IMR-90 (cell line): Measurements from ENCODE around the gene CHCHD1. TPM values are rescaled to one million over a fixed set of nuclear protein-coding genes. Genes with fewer than 3 reads are reported as not detected.

Experiments used
- ATAC-seq: fragments of 200-7000 bp; cut with Tn5 transposase; 2 replicates; pipeline ENCODE4 v1.9.1; 2020; ENCODE audit warnings: low read depth, mild to moderate bottlenecking, moderate library complexity
- BruUV-seq: library from RNA; stranded (reverse); fragments of 400-500 nt; replicated peaks from 2 replicates; lab custom pipeline; 2021; lab: Mats Ljungman, UMichigan
- CTCF ChIA-PET: fragments of 300-600 bp; formaldehyde crosslinking; extraction: SDS; loops from one replicate; lab custom pipeline; 2021; ENCODE audit warnings: antibody characterized with exemption; lab: Yijun Ruan, JAX
- POLR2A ChIA-PET: fragments of 300-600 bp; sonication (Branson Sonifier 250); formaldehyde crosslinking; loops from one replicate; lab custom pipeline; 2022; ENCODE audit warnings: antibody characterized with exemption; ENCODE audit not compliant: unreplicated experiment; lab: Charles Lee
- DNase-seq: peaks from one replicate; pipeline ENCODE4 v3.0.0; 2013
- H2AFZ ChIP-seq: replicated peaks from 2 replicates; pipeline ENCODE3; 2013; ENCODE audit warnings: low read length, mild to moderate bottlenecking; ENCODE audit not compliant: poor library complexity
- H2AK5ac ChIP-seq: 2 replicates; pipeline ENCODE4 v1.6.1; 2013; ENCODE audit warnings: low read depth, low read length, inconsistent platforms
- H2AK9ac ChIP-seq: replicated peaks from 2 replicates; pipeline ENCODE3; 2013; ENCODE audit warnings: mild to moderate bottlenecking, low read depth, low read length, moderate library complexity; ENCODE audit not compliant: poor library complexity
- H2BK120ac ChIP-seq: 2 replicates; pipeline ENCODE4 v1.6.1; 2013; ENCODE audit warnings: low read depth, low read length, inconsistent platforms
- H2BK15ac ChIP-seq: 3 replicates; pipeline ENCODE4 v1.6.1; 2013; ENCODE audit warnings: low read depth, low read length, inconsistent platforms
- H2BK20ac ChIP-seq: 2 replicates; pipeline ENCODE4 v1.6.1; 2013; ENCODE audit warnings: low read depth, mild to moderate bottlenecking, inconsistent platforms, low read length, moderate library complexity
- H2BK5ac ChIP-seq: 2 replicates; pipeline ENCODE4 v1.6.1; 2013; ENCODE audit warnings: mild to moderate bottlenecking, low read depth, low read length, inconsistent platforms; ENCODE audit not compliant: poor library complexity, severe bottlenecking
- H3K14ac ChIP-seq: replicated peaks from 2 replicates; pipeline ENCODE4 v1.6.1; 2013; ENCODE audit warnings: low read depth, low read length, inconsistent platforms
- H3K18ac ChIP-seq: 2 replicates; pipeline ENCODE4 v1.6.1; 2013; ENCODE audit warnings: low read depth, low read length, control low read depth
- H3K23ac ChIP-seq: 2 replicates; pipeline ENCODE4 v1.6.1; 2013; ENCODE audit warnings: low read depth, low read length, inconsistent platforms
- H3K27ac ChIP-seq: 2 replicates; pipeline ENCODE4 v1.5.1; 2013; ENCODE audit warnings: mild to moderate bottlenecking, control low read depth, low read length; ENCODE audit not compliant: insufficient read depth
- H3K27me3 ChIP-seq: 2 replicates; pipeline ENCODE4 v1.6.1; 2013; ENCODE audit warnings: low read length; ENCODE audit not compliant: control insufficient read depth, insufficient read depth
- H3K36me3 ChIP-seq: 2 replicates; pipeline ENCODE4 v1.6.1; 2013; ENCODE audit warnings: low read length, mixed read lengths; ENCODE audit not compliant: control insufficient read depth, insufficient read depth
- H3K4ac ChIP-seq: 2 replicates; pipeline ENCODE4 v1.6.1; 2013; ENCODE audit warnings: low read depth, low read length, inconsistent platforms
- H3K4me1 ChIP-seq: 2 replicates; pipeline ENCODE4 v1.6.1; 2013; ENCODE audit warnings: low read length, mixed read lengths; ENCODE audit not compliant: control insufficient read depth, insufficient read depth
- H3K4me2 ChIP-seq: 2 replicates; pipeline ENCODE4 v1.6.1; 2013; ENCODE audit warnings: low read depth, mild to moderate bottlenecking, control low read depth, low read length, moderate library complexity
- H3K4me3 ChIP-seq: 2 replicates; pipeline ENCODE4 v1.5.1; 2013; ENCODE audit warnings: low read depth, mild to moderate bottlenecking, control low read depth, low read length, moderate library complexity; ENCODE audit not compliant: insufficient read depth
- H3K56ac ChIP-seq: 2 replicates; pipeline ENCODE4 v1.6.1; 2013; ENCODE audit warnings: low read length, inconsistent platforms; ENCODE audit not compliant: insufficient read depth; ENCODE audit errors: extremely low read depth
- H3K79me1 ChIP-seq, 2 experiments: 2 replicates each; pipeline ENCODE4 v1.6.1; 2013; ENCODE audit warnings: low read length in 2 of 2, inconsistent platforms in 1 of 2, low read depth in 1 of 2
- H3K9ac ChIP-seq: 2 replicates; pipeline ENCODE4 v1.6.1; 2013; ENCODE audit warnings: low read depth, low read length, control low read depth
- H3K9me1 ChIP-seq: 2 replicates; pipeline ENCODE4 v1.6.1; 2013; ENCODE audit warnings: low read length, inconsistent platforms; ENCODE audit not compliant: insufficient read depth
- H3K9me3 ChIP-seq: 2 replicates; pipeline ENCODE4 v1.6.1; 2013; ENCODE audit warnings: low read length; ENCODE audit not compliant: control insufficient read depth, insufficient read depth
- H4K20me1 ChIP-seq: 2 replicates; pipeline ENCODE4 v1.6.1; 2013; ENCODE audit warnings: low read length, inconsistent platforms; ENCODE audit not compliant: insufficient read depth
- H4K5ac ChIP-seq: 2 replicates; pipeline ENCODE4 v1.6.1; 2013; ENCODE audit warnings: mild to moderate bottlenecking, low read depth, low read length, control low read depth
- H4K8ac ChIP-seq, 2 experiments: 2 replicates each; pipeline ENCODE4 v1.6.1; 2013; ENCODE audit warnings: low read depth in 2 of 2, low read length in 2 of 2, control low read depth in 1 of 2, inconsistent platforms in 1 of 2
- H4K91ac ChIP-seq: 2 replicates; pipeline ENCODE4 v1.6.1; 2013; ENCODE audit warnings: low read depth, low read length, inconsistent platforms; ENCODE audit not compliant: insufficient read depth
- MXI1 ChIP-seq: IDR thresholded peaks from 2 replicates; pipeline ENCODE4 v1.6.1; 2012; ENCODE audit warnings: low read depth, mild to moderate bottlenecking, low read length, moderate library complexity, borderline replicate concordance
- POLR2A ChIP-seq: IDR thresholded peaks from 2 replicates; pipeline ENCODE4 v1.6.1; 2012; ENCODE audit warnings: mild to moderate bottlenecking, low read depth, low read length
- WGBS, 2 experiments: methylation state at CpG; one replicate each; pipeline versions ENCODE4 v1.1.5 to v1.1.7; 2013; ENCODE audit warnings: missing lambda C conversion rate in 2 of 2; ENCODE audit not compliant: insufficient read length in 1 of 2; ENCODE audit errors: extremely low coverage in 2 of 2; 5-methylcytosine and 5-hydroxymethylcytosine counted together
- dilution Hi-C: fragments of 300-500 bp; cut with HindIII; formaldehyde crosslinking; loops from one replicate; pipeline ENCODE4 v1.14.3; 2018; ENCODE audit warnings: low sequenced_read_pairs; ENCODE audit not compliant: unreplicated experiment
- in situ Hi-C: fragments of 300-500 bp; cut with MboI; formaldehyde crosslinking; loops from 3 replicates; pipeline ENCODE4 v1.14.3; 2019; ENCODE audit warnings: low sequenced_read_pairs, inconsistent platforms, mixed read lengths
- intact Hi-C: fragments of 100-400 bp; cut with micrococcal nuclease; formaldehyde crosslinking; loops from 2 replicates; pipeline ENCODE4 v1.10.0; 2022
- polyA plus RNA-seq, 3 experiments: library from polyadenylated mRNA; depleted of rRNA; stranded (reverse); fragments of >200 nt; gene quantifications; 2 replicates each; pipeline ENCODE4 v1.2.3, GENCODE V29; 2012; ENCODE audit warnings: low replicate concordance in 1 of 3
- total RNA-seq: library from RNA; depleted of rRNA; stranded (reverse); fragments of >200 nt; gene quantifications from 2 replicates; pipeline ENCODE4 v1.2.3, GENCODE V29; 2012

Gene CHCHD1
- total and polyA plus RNA-seq, 2 of the 4 experiments (the other 2 are of a cell fraction): 11.5 to 21.0 TPM

GRCh38 chr10:73773152-73773879 lies 8.5 kb upstream of the CHCHD1 start:
- Histone ChIP-seq H2BK20ac (no peak overlapping the region), H3K14ac (peak overlapping the region; percentile 96), H3K36me3 (peaks cover 46% of the 10 kb centered on the region), H3K56ac (peak overlapping the region; percentile 76), H3K79me1 (peaks cover 0 to 61% of the 10 kb centered on the region in 2 experiments; a peak in 2 of 4 replicates), H2AK9ac (peak overlapping the region; percentile 99), H3K23ac (peak overlapping the region; percentile 94), H4K91ac (peak overlapping the region; percentile 71; the same call in 1 of the 2 replicates), H2BK120ac (no peak overlapping the region; the same call in 1 of the 2 replicates), H4K5ac (peak overlapping the region; percentile 84), H2BK5ac (peak overlapping the region; percentile 94), H3K4me2 (peak overlapping the region; percentile 93), H3K9me1 (peaks cover 10% of the 10 kb centered on the region; the same call in 1 of the 2 replicates), H3K18ac (peak overlapping the region; percentile 73), H4K20me1 (peaks cover 25% of the 10 kb centered on the region), H3K4me1 (peaks cover 7% of the 10 kb centered on the region), H2AFZ (peak overlapping the region; percentile 99), H3K27me3 (no peaks in the 10 kb centered on the region), H2AK5ac (peak overlapping the region; percentile 86), H3K9me3 (no peaks in the 10 kb centered on the region), H2BK15ac (peak overlapping the region; percentile 1; the same call in 1 of the 3 replicates), H4K8ac (peak overlapping the region; percentile 68 to 74), H3K4ac (peak overlapping the region; percentile 94), H3K9ac (peak overlapping the region; percentile 96), H3K27ac (peak overlapping the region; percentile 91), H3K4me3 (peak overlapping the region; percentile 72)
- dilution Hi-C loops: no loop called here
- TF ChIP-seq POLR2A (no peak), MXI1 (peak; percentile 71)
- in situ Hi-C loops: no loop called here
- DNase-seq (peak; percentile 13), ATAC-seq (no peak)
- ChIA-PET POLR2A (interaction anchor here (0.6 to 0.7 kb wide), 2 partner anchors 361 to 1166 kb away, joined by 3 to 4 read pairs; no protein-coding TSS in a partner anchor), CTCF (no interaction called here)
- 2% methylated on average over 12 of the region's 29 CpGs; no CpG with 5 or more reads in 1 of the 2 experiments for WGBS, 2 experiments
- no TSS peak for BruUV-seq
- intact Hi-C loops: no loop called here
